Cerebellar nuclear complex (tissue), 1 donor: ENCODE results near the gene RABEP2.
A peak's percentile ranks its signal among the peaks of the same experiment; 100 is the strongest.
"Not testable (repeated sequence)": the region's sequence is repeated elsewhere in the genome, so short reads cannot be mapped to it uniquely, and the experiment has no call there.

Experiments used
- DNase-seq, 2 experiments: peaks; one replicate each; lab custom pipeline; 2025; lab: John Stamatoyannopoulos, UW

RABEP2 gene, protein sequence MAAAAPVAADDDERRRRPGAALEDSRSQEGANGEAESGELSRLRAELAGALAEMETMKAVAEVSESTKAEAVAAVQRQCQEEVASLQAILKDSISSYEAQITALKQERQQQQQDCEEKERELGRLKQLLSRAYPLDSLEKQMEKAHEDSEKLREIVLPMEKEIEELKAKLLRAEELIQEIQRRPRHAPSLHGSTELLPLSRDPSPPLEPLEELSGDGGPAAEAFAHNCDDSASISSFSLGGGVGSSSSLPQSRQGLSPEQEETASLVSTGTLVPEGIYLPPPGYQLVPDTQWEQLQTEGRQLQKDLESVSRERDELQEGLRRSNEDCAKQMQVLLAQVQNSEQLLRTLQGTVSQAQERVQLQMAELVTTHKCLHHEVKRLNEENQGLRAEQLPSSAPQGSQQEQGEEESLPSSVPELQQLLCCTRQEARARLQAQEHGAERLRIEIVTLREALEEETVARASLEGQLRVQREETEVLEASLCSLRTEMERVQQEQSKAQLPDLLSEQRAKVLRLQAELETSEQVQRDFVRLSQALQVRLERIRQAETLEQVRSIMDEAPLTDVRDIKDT

DNA sequence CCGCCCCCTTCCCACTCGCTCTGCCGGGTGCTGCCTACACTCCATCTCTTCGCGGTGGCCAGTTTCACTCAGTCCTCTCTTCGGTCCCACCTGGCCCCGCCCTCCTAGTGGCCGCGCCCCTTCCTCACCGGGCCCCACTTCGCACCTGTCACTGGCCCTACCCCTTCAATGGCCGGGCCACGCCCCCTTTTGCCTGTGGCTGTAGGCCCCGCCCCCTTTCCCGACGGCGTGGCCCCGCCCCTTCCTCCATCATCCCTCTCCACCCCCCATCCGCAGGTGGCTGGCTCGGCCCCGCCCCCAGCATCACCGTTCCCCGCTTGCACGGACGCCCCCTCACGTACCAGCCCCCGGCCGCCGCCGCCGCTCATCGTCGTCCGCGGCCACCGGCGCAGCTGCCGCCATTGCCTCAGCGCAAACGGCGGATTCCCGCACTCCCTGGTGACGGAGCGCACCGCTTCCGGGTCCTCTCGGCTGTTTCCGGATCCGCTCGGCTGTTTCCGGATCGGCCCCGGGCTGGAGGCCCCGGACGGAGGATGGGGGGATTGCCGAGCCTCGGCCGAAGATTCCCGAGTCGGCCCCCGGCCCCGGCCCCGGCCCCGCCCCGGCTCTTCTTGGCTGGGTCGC is at the start of gene RABEP2:
RABEP2 (minus strand) TSS at position 477 of the 624 bp plus-strand sequence; CDS start at position 402, 75 bp downstream.
- peak in 1 of 2 experiments; percentile 64 for DNase-seq

DNA sequence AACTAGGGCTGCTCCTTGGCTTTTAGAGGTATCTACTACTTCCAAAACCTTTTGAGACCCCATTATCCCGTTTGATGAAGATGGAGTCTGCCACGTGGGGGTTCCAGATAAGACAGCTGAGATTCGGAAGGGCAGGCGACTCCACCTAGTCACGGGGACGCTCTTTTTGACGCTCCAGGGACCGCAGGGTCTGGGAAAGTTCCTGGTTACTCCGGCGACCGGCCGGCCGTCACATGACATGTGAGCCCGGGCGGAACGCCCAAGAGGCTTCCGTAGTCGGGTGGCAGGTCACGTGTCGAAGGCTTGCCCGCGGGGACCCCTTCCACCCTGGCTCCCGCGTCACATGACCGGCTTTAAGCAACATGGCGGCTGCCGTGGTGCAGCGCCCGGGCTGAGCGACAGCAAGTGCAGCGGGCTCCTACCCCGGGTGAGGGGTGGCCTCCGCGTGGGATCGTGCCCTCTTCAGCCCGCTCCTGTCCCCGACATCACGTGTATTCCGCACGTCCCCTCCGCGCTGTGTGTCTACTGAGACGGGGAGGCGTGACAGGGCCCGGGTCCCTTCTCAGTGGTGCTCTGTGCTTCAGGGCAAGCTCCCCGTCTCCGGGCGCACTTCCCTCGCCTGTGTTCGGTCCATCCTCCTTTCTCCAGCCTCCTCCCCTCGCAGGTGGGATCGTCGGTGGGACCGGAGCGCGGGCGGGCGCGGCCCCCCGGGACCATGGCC is 49.6 kb upstream of the RABEP2 start, which contains the start of gene SPNS1:
SPNS1 (plus strand) TSS at position 342 of the 721 bp plus-strand sequence; CDS start at position 716, 374 bp downstream.
- peak in 1 of 2 experiments; percentile 86 for DNase-seq

DNA sequence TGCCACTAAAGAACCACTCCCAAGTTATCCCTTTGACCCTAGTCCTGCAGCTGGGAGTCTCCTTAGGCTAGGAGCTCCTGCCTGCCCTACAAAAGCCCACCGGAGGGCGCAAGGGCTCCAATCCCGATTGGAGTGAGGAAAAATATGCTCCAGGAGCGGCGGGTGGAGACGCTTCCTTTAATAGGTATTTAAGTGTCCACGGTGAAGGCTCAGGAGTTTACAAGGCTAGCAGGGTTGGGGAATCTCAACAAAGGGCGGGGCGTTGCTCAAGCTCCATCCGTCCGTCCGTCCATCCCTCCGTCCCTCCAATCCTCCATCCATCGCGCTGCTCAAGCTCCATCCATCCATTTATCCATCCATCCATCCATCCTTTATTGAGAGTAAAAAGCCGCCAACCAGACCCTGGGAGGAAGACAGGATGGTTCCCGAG is 49.0 kb upstream of the RABEP2 start:
- DNase-seq = no peak

DNA sequence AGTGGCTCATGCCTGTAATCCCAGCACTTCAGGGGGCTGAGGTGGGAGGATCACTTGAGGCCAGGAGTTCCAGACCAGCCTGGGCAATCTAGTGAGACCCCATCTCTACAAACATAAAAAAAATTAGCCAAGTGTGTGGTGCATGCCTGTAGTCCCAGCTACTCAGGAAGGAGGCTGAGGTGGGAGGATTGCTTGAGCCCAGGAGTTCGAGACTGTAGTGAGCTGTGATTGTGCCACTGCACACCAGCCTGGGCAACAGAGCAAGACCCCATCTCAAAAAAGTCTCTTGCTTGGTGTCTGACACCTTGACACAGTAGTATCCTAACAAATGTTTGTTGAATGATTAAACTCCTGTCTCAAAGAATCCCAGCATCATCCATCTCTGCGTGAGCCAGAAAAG is 44.7 kb upstream of the RABEP2 start:
- DNase-seq = not testable (repeated sequence)

DNA sequence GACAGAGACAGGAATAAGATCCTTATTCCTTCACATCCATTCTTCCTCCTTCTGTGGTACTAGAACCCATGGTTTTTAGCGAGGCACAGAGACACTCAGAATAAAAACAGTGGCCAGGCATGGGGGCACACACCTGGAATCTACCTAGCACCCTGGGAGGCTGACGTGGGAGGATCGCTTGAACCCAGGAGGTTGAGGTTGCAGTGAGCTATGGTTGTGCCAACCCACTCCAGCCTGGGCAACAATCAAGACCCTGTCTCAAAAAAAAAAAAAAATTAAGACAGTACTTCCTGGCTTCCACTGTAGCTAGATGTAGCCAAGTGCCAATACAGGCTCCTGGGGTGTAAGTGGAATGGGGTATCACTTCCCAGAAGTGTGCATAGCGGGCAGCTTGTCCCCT is 42.1 kb upstream of the RABEP2 start:
- no peak for DNase-seq

DNA sequence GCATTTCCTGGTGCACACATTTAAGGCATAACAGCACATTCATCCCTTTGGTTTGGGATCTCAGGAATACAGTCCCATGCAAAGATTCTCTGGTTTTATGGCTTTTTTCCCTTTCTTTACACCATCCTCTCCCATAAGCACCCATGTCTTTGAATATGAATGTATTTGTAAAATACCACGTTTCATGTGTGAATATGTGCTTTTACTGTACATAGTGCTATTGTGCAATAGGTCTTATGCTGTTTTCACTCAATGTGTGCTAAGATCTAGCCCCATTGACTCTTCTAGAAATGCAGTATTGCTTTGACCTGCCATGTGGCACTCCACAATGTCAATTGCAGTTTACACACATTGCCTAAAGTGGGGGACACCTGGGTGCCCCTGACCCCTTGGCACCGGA is 39.5 kb upstream of the RABEP2 start:
- DNase-seq = no peak

DNA sequence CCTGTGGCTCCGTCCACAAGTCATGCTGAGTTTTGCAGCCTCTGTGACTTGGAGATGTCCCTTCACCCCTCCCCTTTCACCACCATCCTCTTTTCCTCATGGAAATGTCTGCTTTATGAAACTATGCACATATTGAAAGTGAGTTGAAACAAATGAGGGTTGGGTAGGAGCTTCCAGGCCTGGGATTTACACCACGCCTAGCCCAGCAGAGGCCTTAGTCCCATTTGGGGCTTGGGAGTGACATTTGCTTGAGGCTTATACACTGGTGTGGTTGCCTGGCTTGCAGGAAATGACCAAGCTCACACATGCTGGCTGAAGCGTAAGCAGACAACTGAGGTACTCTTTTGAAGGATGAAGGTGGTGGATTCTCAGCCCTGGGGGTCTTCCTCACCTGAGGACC is 39.0 kb upstream of the RABEP2 start:
- no peak for DNase-seq

DNA sequence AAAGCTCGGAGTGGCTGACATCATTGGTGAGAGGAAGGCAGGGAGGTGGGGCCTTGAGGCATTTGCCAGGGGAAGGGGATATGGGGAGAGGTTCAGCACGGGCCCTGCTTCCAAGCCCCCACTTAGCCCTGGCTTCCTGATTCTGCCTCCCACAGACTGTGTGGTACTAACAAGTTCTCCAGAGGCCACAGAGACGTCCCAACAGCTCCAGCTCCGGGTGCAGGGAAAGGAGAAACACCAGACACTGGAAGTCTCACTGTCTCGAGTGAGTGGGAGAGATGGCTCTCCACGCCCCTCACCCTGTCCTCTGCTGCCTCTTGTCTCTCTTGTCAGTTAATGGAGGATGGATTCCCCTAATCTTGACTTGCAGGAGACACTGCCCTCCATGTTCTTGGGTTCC is 33.8 kb upstream of the RABEP2 start:
- DNase-seq = no peak

DNA sequence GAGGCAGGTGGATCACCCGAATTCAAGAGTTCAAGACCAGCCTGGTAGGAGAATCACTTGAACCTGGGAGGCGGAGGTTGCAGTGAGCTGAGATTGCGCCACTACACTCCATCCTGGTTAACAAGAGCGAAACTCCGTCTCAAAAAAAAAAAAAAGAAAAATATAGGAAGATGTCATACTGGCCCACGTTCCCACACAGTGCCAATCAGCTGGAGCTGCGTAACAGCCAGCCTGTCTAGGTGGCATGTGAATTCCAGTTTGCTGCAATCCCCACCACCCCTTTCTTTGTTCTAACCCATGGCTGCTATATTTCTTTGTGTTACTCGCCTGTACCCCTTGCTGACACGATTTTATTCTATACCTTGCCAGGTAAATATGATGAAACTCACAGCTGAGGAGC is 33.2 kb upstream of the RABEP2 start:
- DNase-seq = no peak

DNA sequence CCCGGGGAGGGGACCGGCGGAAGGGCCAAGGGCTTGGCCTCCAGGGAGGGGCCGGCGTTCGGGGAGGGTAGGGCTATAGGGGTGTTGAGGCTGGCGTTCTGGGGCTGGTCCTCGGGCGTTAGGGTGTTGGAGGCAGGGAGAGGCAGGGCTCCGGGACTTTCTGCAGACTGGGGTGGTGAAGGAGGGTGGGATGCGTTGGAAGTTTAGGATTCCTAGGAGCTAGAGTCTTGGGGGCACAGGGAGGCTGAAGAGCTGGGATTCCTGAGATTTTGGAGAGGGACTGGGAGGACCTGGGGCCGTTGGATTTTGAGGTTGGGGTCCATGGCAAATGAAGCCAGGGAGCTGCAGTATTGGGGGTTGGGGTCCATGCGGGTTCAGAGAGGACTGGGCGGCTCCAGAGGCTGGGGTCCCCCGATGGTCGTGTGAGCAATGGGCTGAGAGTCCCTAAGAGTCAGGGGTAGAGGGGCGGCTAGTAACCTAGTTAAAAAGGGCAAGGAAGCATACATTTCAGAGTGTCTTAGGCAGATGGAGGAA is 26.4 kb upstream of the RABEP2 start:
- DNase-seq = no peak

DNA sequence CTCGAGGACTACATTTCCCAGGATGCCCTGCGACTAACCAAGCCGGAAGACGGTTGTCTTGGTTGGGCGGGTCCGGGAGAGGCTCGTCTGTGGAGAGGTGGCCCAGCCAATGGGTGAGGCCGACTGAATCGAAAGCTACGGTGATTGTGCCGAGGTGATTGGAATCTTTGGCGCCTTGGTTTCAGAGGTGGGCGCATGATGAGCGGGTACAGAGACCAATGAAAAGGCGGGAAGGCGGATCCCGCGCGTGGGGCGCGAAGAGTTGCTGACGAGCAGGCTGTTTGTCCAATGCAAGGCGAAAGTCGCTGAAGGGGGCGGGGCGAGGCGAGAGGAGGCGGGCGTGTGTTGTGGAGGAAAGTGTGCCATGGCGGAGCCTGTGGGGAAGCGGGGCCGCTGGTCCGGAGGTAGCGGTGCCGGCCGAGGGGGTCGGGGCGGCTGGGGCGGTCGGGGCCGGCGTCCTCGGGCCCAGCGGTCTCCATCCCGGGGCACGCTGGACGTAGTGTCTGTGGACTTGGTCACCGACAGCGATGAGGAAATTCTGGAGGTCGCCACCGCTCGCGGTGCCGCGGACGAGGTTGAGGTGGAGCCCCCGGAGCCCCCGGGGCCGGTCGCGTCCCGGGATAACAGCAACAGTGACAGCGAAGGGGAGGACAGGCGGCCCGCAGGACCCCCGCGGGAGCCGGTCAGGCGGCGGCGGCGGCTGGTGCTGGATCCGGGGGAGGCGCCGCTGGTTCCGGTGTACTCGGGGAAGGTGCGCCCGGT is 25.8 kb upstream of the RABEP2 start, which contains the start of gene NFATC2IP:
NFATC2IP (plus strand) TSS at position 290 of the 762 bp plus-strand sequence; CDS start at position 365, 75 bp downstream.
- peak; percentile 98 to 99 for DNase-seq

DNA sequence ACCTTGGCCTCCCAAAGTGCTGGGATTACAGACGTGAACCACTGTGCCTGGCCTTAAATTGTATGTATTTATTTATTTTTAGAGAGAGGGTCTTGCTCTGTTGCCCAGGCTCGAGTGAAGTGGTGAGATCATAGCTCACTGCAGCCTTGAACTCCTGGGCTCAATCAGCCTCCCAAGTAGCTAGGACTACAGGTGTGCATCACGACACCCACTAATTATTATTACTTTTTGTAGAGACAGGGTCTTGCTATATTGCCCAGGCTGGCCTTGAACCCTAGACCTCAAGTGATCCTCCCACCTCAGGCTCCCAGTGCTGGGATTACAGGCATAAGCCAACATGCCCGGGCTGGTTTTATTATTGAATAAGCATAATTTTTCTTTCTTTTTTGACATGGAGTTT is 21.6 kb upstream of the RABEP2 start:
- no peak for DNase-seq

DNA sequence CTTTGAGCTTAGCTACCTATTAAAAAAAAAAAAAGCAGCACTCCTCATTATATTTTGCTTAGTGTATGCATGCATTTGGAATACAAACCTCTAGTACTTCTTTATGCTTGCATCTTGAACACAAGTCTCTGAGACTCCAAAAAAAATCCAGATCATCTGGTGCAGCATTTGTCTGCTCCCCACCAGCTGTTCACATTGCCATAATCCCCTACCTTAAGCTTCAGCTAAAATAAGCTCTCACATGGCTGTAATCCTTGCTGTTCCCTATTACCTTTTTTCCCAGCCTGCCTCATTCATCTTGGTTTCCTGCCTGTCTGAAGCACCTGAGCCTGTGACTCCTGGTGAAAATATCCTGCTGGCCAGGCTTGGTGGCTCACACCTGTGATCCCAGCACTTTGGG is 18.2 kb upstream of the RABEP2 start:
- no peak for DNase-seq

DNA sequence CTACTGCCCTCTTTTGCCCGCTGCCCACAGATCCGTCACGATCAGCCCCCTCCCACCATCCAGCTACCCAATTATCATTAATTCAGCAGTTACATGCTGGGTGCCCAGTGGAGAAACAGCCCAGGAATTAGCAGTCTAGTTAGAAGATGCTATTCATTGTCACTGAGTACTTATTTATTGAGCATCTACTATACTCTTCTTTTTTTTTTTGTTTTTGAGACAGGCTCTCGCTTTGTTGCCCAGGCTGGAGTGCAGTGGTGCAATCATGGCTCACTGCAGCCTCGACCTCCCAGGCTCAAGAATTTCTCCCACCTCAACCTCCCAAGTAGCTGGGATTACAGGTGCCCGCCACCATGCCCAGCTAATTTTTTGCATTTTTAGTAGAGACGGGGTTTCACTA is 14.8 kb upstream of the RABEP2 start:
- not testable (repeated sequence) for DNase-seq

DNA sequence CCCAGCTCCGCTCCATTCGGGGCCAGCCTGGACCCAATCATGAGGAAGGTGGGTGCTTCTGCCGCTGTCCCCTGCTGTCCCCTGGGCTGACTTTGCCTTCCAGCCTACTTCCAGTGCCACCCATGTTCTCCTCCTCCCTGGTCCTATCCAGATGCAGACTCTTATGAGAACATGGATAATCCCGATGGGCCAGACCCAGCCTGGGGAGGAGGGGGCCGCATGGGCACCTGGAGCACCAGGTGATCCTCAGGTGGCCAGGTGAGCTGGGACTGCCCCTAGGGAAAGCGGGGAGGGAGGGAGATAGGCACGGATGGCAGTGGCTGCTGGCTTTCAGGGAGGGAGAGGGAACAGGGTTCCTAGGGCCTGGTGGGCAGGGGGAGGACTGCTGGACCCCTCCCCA is 13.7 kb upstream of the RABEP2 start:
- no peak for DNase-seq

DNA sequence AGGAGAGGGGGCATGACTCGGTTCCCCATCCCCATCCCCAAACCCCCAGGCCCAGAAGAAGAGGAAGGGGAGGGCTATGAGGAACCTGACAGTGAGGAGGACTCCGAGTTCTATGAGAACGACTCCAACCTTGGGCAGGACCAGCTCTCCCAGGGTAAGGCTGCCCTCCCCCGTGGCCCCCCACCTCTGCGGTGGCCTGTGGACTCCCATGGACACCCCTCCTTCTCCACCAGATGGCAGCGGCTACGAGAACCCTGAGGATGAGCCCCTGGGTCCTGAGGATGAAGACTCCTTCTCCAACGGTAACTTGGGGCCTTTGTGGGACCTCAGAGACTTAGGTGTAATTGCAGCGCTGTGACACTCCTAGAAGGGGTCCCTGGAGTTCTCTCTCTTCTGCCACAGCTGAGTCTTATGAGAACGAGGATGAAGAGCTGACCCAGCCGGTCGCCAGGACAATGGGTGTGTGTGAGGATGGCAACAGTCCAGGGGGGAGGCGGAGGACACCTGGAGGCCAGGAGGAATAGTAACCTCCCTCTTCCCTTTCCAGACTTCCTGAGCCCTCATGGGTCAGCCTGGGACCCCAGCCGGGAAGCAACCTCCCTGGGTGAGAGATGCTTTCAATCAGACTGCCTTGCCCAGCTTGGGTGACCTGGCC is 12.3 kb upstream of the RABEP2 start:
- DNase-seq = no peak

DNA sequence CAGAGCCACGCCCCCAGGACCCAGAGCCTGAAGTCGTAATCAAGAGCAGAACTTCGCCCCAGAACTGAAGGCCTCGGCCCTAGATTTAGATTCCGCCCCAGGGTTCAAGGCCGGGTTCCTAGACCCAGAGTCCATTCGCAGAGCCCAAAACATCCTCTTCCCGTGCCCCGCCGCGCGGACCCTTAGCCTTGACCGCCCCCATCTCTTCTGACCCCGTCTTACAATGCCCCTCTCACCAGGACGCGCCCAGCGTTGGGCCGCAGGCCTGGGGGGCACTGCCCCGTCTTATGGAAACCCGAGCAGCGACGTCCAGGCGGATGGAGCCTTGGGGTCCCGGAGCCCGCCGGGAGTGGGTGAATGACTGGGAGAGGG is 11.7 kb upstream of the RABEP2 start:
- no peak for DNase-seq

DNA sequence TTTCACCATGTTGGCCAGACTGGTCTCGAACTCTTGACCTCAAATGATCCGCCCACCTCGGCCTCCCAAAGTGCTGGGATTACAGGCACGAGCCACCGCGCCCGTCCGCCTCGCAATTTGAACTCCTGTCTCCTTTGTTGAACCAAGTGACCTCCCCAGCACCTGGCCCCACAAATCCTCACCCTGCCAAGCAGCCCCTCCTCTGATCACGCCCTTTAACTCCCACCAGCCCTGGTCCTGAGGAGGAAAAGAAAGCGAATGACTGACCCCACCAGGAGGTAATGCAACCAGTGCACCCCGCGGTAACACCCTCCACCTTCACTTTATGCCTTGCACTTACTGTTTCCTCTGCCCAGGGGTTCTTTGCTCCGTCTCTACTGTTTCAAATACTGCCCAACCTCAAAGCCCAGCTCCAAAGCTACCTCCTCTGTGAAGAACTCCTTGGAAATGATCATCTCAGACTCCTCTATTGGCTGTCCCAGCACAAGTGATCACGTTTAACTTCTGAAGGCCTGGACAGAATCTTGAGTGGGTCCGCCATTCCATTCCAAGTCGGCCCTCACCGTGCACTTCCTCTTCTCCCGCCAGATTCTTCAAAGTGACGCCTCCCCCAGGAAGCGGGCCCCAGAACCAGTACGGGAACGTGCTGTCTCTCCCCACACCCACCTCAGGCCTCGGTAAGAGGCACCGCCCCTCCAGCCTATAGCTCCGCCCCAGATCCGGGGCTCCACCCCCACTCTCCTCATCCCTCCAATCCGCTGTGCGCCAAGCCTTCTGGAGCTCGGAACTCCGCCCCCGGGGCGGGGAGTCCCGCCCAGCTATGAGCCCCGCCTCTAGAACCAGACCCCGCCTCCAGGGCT is 11.1 kb upstream of the RABEP2 start:
- DNase-seq = no peak

DNA sequence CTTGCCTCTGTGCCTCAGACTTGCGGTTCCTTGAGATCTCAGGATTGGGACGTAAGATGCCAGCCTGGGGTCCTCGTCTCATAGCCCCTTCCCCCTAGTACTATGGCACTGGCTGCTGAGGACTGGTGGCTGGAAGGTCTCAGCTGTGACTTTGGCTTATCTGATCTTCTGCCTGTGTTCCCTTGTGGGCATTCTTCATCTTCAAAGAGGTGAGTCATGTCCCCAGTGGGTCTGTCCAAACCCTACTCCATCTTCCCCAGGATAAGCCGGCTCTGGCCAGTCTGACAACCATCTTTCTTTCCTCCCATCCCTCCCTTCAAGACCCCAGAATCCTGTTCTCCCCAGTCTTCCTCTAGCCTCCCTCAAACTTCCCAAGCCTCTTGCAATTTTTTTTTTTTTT is 10.3 kb upstream of the RABEP2 start:
- DNase-seq = no peak

DNA sequence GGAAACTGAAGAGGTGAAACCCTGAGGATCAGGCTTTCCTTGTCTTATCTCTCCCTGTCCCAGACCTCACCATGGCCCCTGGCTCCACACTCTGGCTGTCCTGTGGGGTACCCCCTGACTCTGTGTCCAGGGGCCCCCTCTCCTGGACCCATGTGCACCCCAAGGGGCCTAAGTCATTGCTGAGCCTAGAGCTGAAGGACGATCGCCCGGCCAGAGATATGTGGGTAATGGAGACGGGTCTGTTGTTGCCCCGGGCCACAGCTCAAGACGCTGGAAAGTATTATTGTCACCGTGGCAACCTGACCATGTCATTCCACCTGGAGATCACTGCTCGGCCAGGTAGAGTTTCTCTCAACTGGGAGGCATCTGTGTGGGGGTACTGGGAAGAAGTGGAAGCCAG is 8.1 kb upstream of the RABEP2 start:
- DNase-seq = no peak
